Ovary (tissue), 9 donors: ENCODE measurements around the gene SNAPC2. TPM values are rescaled to one million over a fixed set of nuclear protein-coding genes. Genes with fewer than 3 reads are reported as not detected.
A peak's percentile ranks its signal among the peaks of the same experiment; 100 is the strongest.

Source experiments
- DNase-seq, 5 donors: peaks; one replicate each; pipeline ENCODE4 v3.0.0-alpha.2; 2019 to 2020
- H3K27ac ChIP-seq, 2 donors: fragments of 200-600 bp; one replicate each; pipeline versions ENCODE4 v1.5.1 to v1.8.0; 2019 to 2022
- H3K27me3 ChIP-seq: fragments of 200-600 bp; one replicate; pipeline ENCODE4 v1.8.0; 2022
- H3K36me3 ChIP-seq: fragments of 200-600 bp; sonication (generic); one replicate; pipeline ENCODE4 v1.5.1; 2019
- H3K4me1 ChIP-seq: one replicate; pipeline ENCODE4 v1.8.1; 2013; ENCODE audit warnings: mild to moderate bottlenecking, moderate library complexity; ENCODE audit not compliant: insufficient read depth
- H3K4me3 ChIP-seq: fragments of 200-600 bp; sonication (generic); one replicate; pipeline ENCODE4 v1.5.1; 2017
- H3K9me3 ChIP-seq, 2 donors: fragments of 200-600 bp in 1 of 2; sonication (generic) in 1 of 2; one replicate each; pipeline versions ENCODE4 v1.5.1 to v1.8.1; 2013 to 2019; ENCODE audit warnings: mild to moderate bottlenecking in 1 of 2, moderate library complexity in 1 of 2
- EP300 ChIP-seq: sonication (generic); formaldehyde crosslinking; IDR thresholded peaks from one replicate; pipeline ENCODE4 v1.6.1; 2017; ENCODE audit warnings: antibody characterized with exemption
- POLR2A ChIP-seq: fragments of 450-650 bp; IDR thresholded peaks from one replicate; pipeline ENCODE4 v1.6.1; 2017; ENCODE audit warnings: antibody characterized with exemption, mild to moderate bottlenecking, moderate library complexity
- WGBS, 3 donors: extraction: QIAGEN DNeasy Blood & Tissue Kit in 1 of 3; methylation state at CpG; one replicate each; pipeline versions ENCODE4 v1.1.5 to v1.1.7; 2013 to 2017; 5-methylcytosine and 5-hydroxymethylcytosine counted together
- intact Hi-C, 4 donors: fragments of 100-400 bp; cut with DNase I; formaldehyde crosslinking; loops; one replicate each; pipeline versions ENCODE4 v1.11.0 to v1.15.1; 2022 to 2023
- polyA plus RNA-seq, 2 donors: library from polyadenylated mRNA; stranded (reverse); fragments of 200-250 nt in 1 of 2; fragments of 350-450 nt in 1 of 2; fragmentation: Illumina TruSeq in 1 of 2; extraction: RNeasy Lipid Tissue Mini Kit (QIAGEN cat#74804) in 1 of 2; gene quantifications; one replicate each; pipeline ENCODE4 v1.2.3, GENCODE V29; 2013 to 2014
- total RNA-seq, 7 donors: library from RNA; depleted of rRNA in 2 of 7; stranded (reverse); fragments of >200 nt in 2 of 7; fragmentation: NEBNext Ultra II Directional in 3 of 7; extraction: Animal tissue kit (Norgen Biotek cat#: 25700) in 3 of 7; gene quantifications; one replicate each; pipeline versions ENCODE4 v1.1.0 to v1.2.4, GENCODE V29; 2016 to 2023
- TF ChIP-seq, protein P1 (sequence below), 3 donors: fragments of 450-650 bp in 2 of 3; fragments of 200-600 bp in 1 of 3; IDR thresholded peaks; one replicate each; pipeline versions ENCODE4 v1.5.1 to v1.8.0; 2016 to 2022; ENCODE audit warnings: antibody characterized with exemption in 3 of 3, mild to moderate bottlenecking in 1 of 3
- donor health status: DM: no; HTN: no; CAD: no; lungs with moderate emphysema.
- donor health status: DM: no; HTN: no; CAD: no.
- donor health status: Bipolar disorder and iron deficiency.
- donor health status: DM: yes; HTN: yes; CAD: no.
- donor health status: DM: no; HTN: no; CAD: no.
- donor health status: DM: yes; HTN: yes; CAD: no.

SNAPC2 gene
- total and polyA plus RNA-seq, 9 donors, result 1.8 to 26.6 (median 16.3) TPM

DNA sequence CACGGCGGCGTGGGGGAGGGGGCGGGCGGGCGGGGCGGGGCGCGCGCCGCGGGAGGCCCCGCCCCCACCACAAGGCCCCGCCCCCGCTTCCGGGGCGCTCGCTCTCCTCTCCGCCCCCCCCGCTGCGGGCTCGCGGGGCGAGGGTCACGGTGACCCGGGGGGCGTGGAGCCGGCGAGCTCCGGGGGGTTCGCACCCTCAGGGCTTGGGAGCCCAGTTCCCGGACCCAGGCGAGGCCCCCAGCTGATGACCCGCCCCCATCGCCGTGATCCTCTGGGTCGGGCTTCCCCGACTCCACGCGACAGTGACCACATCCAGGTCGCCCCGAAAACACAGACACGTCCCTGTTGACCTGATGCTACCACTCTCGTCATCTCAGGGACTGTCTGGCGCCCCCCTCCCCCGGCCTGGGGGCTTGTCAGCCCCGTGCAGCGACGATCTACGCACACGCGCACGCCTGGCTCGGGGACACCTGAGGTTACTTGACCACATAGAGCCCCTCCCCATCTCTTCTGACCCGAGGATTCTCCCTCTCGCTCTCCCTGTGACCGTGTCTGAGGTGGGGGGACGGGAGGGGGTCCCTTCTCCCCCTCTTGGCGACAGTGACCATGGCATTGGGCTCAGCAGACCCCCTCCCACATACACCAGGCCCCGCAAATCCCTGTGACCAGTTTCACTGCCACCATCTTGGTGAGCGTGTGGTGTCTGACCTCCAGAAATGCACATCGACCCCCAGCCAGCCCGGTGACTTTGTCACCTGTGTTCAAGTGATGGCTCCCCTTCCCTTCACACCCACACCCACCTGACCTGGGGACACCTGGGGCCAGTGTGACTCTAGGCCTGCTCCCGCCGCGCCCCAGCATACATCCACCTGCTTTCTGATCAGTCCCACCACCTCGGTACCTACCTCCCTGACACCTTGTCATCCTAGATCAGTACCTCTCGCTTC, 15.8 kb upstream of the SNAPC2 start:
- Histone ChIP-seq H3K4me1 (peaks cover 13% of the 10 kb centered on the region), H3K27ac (peak overlapping the region; percentile 67 to 78), H3K4me3 (peak overlapping the region; percentile 90), H3K36me3 (no peaks in the 10 kb centered on the region), H3K27me3 (no peaks in the 10 kb centered on the region), H3K9me3 (no peaks in the 10 kb centered on the region)
- TF ChIP-seq EP300 (no peak), POLR2A (no peak)
- TF ChIP-seq, protein P1, sequence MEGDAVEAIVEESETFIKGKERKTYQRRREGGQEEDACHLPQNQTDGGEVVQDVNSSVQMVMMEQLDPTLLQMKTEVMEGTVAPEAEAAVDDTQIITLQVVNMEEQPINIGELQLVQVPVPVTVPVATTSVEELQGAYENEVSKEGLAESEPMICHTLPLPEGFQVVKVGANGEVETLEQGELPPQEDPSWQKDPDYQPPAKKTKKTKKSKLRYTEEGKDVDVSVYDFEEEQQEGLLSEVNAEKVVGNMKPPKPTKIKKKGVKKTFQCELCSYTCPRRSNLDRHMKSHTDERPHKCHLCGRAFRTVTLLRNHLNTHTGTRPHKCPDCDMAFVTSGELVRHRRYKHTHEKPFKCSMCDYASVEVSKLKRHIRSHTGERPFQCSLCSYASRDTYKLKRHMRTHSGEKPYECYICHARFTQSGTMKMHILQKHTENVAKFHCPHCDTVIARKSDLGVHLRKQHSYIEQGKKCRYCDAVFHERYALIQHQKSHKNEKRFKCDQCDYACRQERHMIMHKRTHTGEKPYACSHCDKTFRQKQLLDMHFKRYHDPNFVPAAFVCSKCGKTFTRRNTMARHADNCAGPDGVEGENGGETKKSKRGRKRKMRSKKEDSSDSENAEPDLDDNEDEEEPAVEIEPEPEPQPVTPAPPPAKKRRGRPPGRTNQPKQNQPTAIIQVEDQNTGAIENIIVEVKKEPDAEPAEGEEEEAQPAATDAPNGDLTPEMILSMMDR (IDR thresholded peaks at IDR 0.05), result no peak
- WGBS, 3 donors, result 9 to 27% (median 11%) methylated on average over 23 to 65 of the region's 68 CpGs
- intact Hi-C loops, result no loop called here
- DNase-seq, result peak; percentile 64 to 84 (median 81)

DNA sequence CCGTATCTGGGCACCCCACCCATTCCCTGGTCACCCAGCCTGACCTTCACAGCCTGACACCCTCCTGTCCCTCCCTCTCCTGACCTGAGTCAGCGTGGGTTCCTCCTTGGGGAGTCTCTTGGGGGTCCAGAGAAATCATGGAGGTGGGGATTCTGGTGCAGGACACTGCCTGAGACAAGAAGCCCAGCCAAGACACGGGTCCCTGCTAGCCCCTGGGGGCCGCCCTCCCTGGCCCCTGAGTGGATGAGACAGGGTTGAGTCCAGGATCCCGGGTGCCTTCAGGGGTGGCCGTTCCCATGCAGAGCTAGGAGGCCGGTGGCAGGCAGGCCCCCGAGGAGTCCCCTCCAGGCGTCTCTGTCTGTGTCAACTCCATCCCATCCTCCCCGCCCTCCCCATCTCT, 14.9 kb upstream of the SNAPC2 start:
- peak in 3 of 5 donors; percentile 33 to 52 (median 45) for DNase-seq

GRCh38 chr19:7905859-7906258, 14.3 kb upstream of the SNAPC2 start:
- no peaks in the 10 kb centered on the region for H3K9me3 ChIP-seq
- no peak overlapping the region for H3K4me3 ChIP-seq
- TF ChIP-seq EP300 (no peak), POLR2A (no peak)
- TF ChIP-seq, protein P1 (IDR thresholded peaks at IDR 0.05), result no peak
- intact Hi-C loops, result no loop called here
- peak in 3 of 5 donors; percentile 30 to 43 (median 33) for DNase-seq
- H3K27ac ChIP-seq, result no peak overlapping the region
- H3K36me3 ChIP-seq, result no peaks in the 10 kb centered on the region
- peaks cover 13% of the 10 kb centered on the region for H3K4me1 ChIP-seq
- H3K27me3 ChIP-seq, result no peaks in the 10 kb centered on the region
- 70 to 81% (median 77%) methylated on average over 10 of the region's 10 CpGs for WGBS, 3 donors

More for the DNA sequence above, 14.9 kb upstream of the SNAPC2 start:
- no peak overlapping the region for H3K4me3 ChIP-seq
- H3K4me1 ChIP-seq, result peaks cover 13% of the 10 kb centered on the region
- 56 to 64% (median 57%) methylated on average over 10 of the region's 10 CpGs for WGBS, 3 donors
- no peaks in the 10 kb centered on the region for H3K9me3 ChIP-seq
- H3K27me3 ChIP-seq, result no peaks in the 10 kb centered on the region
- intact Hi-C loops, result no loop called here
- no peak overlapping the region for H3K27ac ChIP-seq
- TF ChIP-seq POLR2A (no peak), EP300 (no peak)
- TF ChIP-seq, protein P1 (IDR thresholded peaks at IDR 0.05), result no peak
- H3K36me3 ChIP-seq, result no peaks in the 10 kb centered on the region

DNA sequence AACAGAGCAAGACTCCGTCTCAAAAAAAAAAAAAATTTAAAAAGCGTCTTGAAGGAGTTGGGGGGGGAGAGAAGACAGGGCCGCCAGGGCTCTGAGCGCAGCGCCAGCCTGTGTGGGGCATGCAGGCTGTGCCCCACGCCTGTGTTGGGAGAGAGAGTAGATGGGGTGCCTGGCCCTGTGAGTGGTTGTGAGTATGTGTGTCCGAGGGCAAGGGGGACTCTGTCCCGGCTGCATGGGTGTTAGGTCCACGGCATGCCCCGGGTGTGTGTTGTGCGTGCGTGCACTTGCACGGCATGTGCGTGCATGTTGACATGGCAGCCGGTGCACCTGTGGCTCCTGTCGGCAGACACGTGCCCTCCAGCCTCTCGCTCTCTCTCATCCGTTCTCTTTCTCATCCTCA, 13.0 kb upstream of the SNAPC2 start:
- H3K4me3 ChIP-seq, result no peak overlapping the region
- H3K27me3 ChIP-seq, result no peaks in the 10 kb centered on the region
- H3K27ac ChIP-seq, result no peak overlapping the region
- DNase-seq, result peak in 3 of 5 donors; percentile 19 to 34 (median 24)
- WGBS, 3 donors, result 87 to 89% (median 88%) methylated on average over 19 of the region's 19 CpGs
- no peaks in the 10 kb centered on the region for H3K36me3 ChIP-seq
- H3K4me1 ChIP-seq, result peaks cover 13% of the 10 kb centered on the region
- intact Hi-C loops, result no loop called here
- TF ChIP-seq, protein P1 (IDR thresholded peaks at IDR 0.05), result no peak
- TF ChIP-seq POLR2A, result no peak
- TF ChIP-seq EP300, result no peak
- no peaks in the 10 kb centered on the region for H3K9me3 ChIP-seq
